Caco-2 (cell line): ENCODE data around the gene SPDYE6. TPM values are rescaled to one million over a fixed set of nuclear protein-coding genes. Genes with fewer than 3 reads are reported as not detected.
"Not testable (repeated sequence)": the region's sequence is repeated elsewhere in the genome, so short reads cannot be mapped to it uniquely, and the experiment has no call there.

Experiments used
- BruUV-seq: library from RNA; stranded (reverse); fragments of 400-500 nt; replicated peaks from 2 replicates; lab custom pipeline; 2021; lab: Mats Ljungman, UMichigan
- CTCF ChIA-PET: fragments of 300-600 bp; sonication (Branson Sonifier 250); formaldehyde crosslinking; loops from one replicate; lab custom pipeline; 2022; ENCODE audit warnings: antibody characterized with exemption; lab: Charles Lee
- POLR2A ChIA-PET: fragments of 300-600 bp; sonication (Branson Sonifier 250); formaldehyde crosslinking; loops from one replicate; lab custom pipeline; 2022; ENCODE audit warnings: antibody characterized with exemption; lab: Charles Lee
- DNase-seq, 2 experiments: peaks; one replicate each; pipeline versions ENCODE4 v3.0.0 to v3.0.0-alpha.2; 2020 to 2022
- H3K27me3 ChIP-seq: replicated peaks from 2 replicates; pipeline ENCODE4 v1.6.0; 2011; ENCODE audit warnings: low read length; ENCODE audit not compliant: control insufficient read depth, insufficient read depth
- H3K36me3 ChIP-seq: 2 replicates; pipeline ENCODE4 v1.5.1; 2011; ENCODE audit warnings: low read length; ENCODE audit not compliant: control insufficient read depth, insufficient read depth
- H3K4me1 ChIP-seq: fragments of 250-450 bp; sonication (Bioruptor Pico); 2 replicates; pipeline ENCODE4 v1.5.1; 2020; ENCODE audit warnings: mild to moderate bottlenecking
- H3K4me3 ChIP-seq: 2 replicates; pipeline ENCODE4 v1.5.1; 2011; ENCODE audit warnings: low read depth, mild to moderate bottlenecking, control low read depth, low read length
- H3K9me3 ChIP-seq: fragments of 250-450 bp; sonication (Bioruptor Pico); 2 replicates; pipeline ENCODE4 v1.5.1; 2020; ENCODE audit warnings: mild to moderate bottlenecking, moderate library complexity
- H3K27ac Mint-ChIP-seq: one replicate; pipeline ENCODE4 v1.8.0; 2022; ENCODE audit warnings: mixed read lengths; ENCODE audit not compliant: unreplicated experiment
- H3K27me3 Mint-ChIP-seq: one replicate; pipeline ENCODE4 v1.8.0; 2022; ENCODE audit warnings: mixed read lengths; ENCODE audit not compliant: insufficient read depth, unreplicated experiment
- H3K36me3 Mint-ChIP-seq: one replicate; pipeline ENCODE4 v1.8.0; 2022; ENCODE audit warnings: mild to moderate bottlenecking, mixed read lengths; ENCODE audit not compliant: insufficient read depth, unreplicated experiment
- H3K4me1 Mint-ChIP-seq: one replicate; pipeline ENCODE4 v1.8.0; 2022; ENCODE audit warnings: low read depth, mixed read lengths; ENCODE audit not compliant: unreplicated experiment
- H3K4me3 Mint-ChIP-seq: one replicate; pipeline ENCODE4 v1.8.0; 2022; ENCODE audit warnings: mild to moderate bottlenecking, moderate library complexity, mixed read lengths; ENCODE audit not compliant: unreplicated experiment
- H3K9me3 Mint-ChIP-seq: one replicate; pipeline ENCODE4 v1.8.0; 2022; ENCODE audit warnings: mixed read lengths; ENCODE audit not compliant: unreplicated experiment
- intact Hi-C: fragments of 100-400 bp; cut with micrococcal nuclease; formaldehyde crosslinking; loops from one replicate; pipeline ENCODE4 v1.10.0; 2022; ENCODE audit not compliant: unreplicated experiment
- total RNA-seq: library from RNA; stranded (reverse); gene quantifications from 2 replicates; pipeline ENCODE4 v1.2.3, GENCODE V29; 2022

The SPDYE6 gene
- total RNA-seq, 1 experiment from 2014 or later: not detected

- H3K27me3 Mint-ChIP-seq, BruUV-seq, POLR2A ChIA-PET, CTCF ChIA-PET, intact Hi-C loops, H3K36me3 ChIP-seq, DNase-seq, H3K27me3 ChIP-seq, H3K4me3 ChIP-seq, H3K9me3 ChIP-seq, H3K9me3 Mint-ChIP-seq, H3K36me3 Mint-ChIP-seq, H3K4me3 Mint-ChIP-seq, H3K27ac Mint-ChIP-seq, H3K4me1 ChIP-seq: not testable (repeated sequence)
- H3K4me1 Mint-ChIP-seq: peaks cover 11% of the 10 kb centered on the region
These were observed 25.4 kb downstream of the SPDYE6 start for GRCh38 chr7:102330666-102331460.

GRCh38 chr7:102329366-102329765 lies 26.9 kb downstream of the SPDYE6 start:
- H3K4me3 ChIP-seq, H3K36me3 ChIP-seq, CTCF ChIA-PET, DNase-seq, H3K4me1 ChIP-seq, POLR2A ChIA-PET, BruUV-seq, H3K36me3 Mint-ChIP-seq, H3K4me3 Mint-ChIP-seq, intact Hi-C loops, H3K9me3 Mint-ChIP-seq, H3K27me3 ChIP-seq, H3K27me3 Mint-ChIP-seq, H3K27ac Mint-ChIP-seq, H3K9me3 ChIP-seq: not testable (repeated sequence)
- peaks cover 11% of the 10 kb centered on the region for H3K4me1 Mint-ChIP-seq

GRCh38 chr7:102328863-102329262 lies 27.4 kb downstream of the SPDYE6 start:
- H3K27me3 Mint-ChIP-seq, BruUV-seq, H3K36me3 ChIP-seq, CTCF ChIA-PET, H3K27me3 ChIP-seq, H3K9me3 ChIP-seq, intact Hi-C loops, H3K4me1 ChIP-seq, POLR2A ChIA-PET, H3K27ac Mint-ChIP-seq, H3K9me3 Mint-ChIP-seq, H3K4me3 Mint-ChIP-seq, H3K4me3 ChIP-seq, H3K36me3 Mint-ChIP-seq, DNase-seq: not testable (repeated sequence)
- peaks cover 11% of the 10 kb centered on the region for H3K4me1 Mint-ChIP-seq

DNA sequence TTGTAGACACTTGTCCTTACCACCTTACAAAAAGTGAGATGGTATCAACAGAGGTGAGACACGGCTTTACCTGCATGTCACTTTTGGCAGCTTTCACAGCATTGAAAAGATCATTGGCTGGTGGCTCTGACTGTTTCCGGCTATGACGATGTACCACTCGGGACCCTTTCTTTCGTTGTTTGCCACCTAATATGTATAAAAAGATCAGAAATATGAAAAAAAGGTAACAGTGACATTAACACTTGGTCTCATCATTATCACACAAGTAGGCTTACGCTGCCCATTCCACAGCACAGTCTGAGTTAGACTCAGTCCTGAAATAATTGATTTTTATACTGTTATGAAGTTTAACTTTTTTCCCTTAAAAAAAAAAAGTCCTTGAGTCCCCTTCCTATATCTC lies 29.1 kb downstream of the SPDYE6 start:
- H3K4me1 ChIP-seq, H3K4me3 ChIP-seq, BruUV-seq, H3K27ac Mint-ChIP-seq, intact Hi-C loops, H3K27me3 Mint-ChIP-seq, H3K36me3 Mint-ChIP-seq, H3K9me3 Mint-ChIP-seq, CTCF ChIA-PET, H3K36me3 ChIP-seq, POLR2A ChIA-PET, H3K27me3 ChIP-seq, H3K9me3 ChIP-seq, DNase-seq: not testable (repeated sequence)
- Mint-ChIP-seq H3K4me3 (peak overlapping the region; percentile 24), H3K4me1 (peaks cover 11% of the 10 kb centered on the region)
